ENCODE data around the gene KLHL22.

DNA sequence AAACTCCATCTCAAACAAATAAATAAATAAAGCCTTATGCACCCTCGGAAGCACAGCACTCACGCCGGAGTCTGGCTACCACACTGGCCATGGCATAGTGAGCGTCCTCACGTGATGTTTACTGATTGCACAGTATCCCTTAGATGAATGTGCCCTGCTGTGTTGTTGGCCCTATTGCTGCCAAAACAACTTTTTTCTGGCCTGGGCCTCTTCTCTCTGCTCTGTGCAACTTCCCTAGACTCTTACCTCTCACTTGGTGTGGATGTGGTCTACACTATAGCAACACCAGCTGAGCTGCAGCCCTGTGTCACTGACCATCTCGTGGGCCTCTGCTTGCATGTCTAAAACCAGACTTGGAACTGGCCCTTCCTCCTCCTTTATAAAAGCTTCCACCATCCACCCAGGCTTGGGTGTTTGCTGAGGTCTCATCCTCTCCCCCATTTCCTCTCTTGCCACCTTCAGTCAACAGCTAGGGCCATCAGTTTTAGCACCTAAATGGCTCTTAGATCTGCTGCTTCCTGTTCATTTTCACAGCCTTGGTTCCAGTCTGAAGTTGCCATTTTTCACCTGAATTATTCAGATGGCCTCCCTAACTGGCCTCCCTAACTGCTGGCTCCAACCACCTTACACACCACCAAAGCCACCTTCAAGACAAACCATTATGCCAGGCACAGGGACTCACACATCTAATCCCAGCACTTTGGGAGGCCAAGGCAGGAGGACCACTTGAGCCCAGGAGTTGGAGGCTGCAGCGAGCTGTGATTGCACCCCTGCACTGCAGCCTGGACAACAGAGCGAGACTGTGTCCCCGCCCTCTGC lies 92.4 kb downstream of the KLHL22 start:
- TF ChIP-seq, protein P1, sequence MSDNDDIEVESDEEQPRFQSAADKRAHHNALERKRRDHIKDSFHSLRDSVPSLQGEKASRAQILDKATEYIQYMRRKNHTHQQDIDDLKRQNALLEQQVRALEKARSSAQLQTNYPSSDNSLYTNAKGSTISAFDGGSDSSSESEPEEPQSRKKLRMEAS (IDR thresholded peaks at IDR 0.05; ENCODE audit: insufficient read depth, insufficient read length), result no peak
- TF ChIP-seq POLR2A (IDR thresholded peaks at IDR 0.05; ENCODE audit: low read depth, low read length), result no peak
- TF ChIP-seq, protein P2, sequence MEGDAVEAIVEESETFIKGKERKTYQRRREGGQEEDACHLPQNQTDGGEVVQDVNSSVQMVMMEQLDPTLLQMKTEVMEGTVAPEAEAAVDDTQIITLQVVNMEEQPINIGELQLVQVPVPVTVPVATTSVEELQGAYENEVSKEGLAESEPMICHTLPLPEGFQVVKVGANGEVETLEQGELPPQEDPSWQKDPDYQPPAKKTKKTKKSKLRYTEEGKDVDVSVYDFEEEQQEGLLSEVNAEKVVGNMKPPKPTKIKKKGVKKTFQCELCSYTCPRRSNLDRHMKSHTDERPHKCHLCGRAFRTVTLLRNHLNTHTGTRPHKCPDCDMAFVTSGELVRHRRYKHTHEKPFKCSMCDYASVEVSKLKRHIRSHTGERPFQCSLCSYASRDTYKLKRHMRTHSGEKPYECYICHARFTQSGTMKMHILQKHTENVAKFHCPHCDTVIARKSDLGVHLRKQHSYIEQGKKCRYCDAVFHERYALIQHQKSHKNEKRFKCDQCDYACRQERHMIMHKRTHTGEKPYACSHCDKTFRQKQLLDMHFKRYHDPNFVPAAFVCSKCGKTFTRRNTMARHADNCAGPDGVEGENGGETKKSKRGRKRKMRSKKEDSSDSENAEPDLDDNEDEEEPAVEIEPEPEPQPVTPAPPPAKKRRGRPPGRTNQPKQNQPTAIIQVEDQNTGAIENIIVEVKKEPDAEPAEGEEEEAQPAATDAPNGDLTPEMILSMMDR (IDR thresholded peaks at IDR 0.05; ENCODE audit: extremely low read depth in 1 of 2, insufficient read depth in 1 of 2, low read depth in 1 of 2, low read length in 2 of 2), result no peak
- no peak for TF ChIP-seq JUN (IDR thresholded peaks at IDR 0.05; ENCODE audit: borderline replicate concordance, insufficient read depth, insufficient read length, low read depth)

All from endothelial cell of umbilical vein (primary cell).